Lower leg skin (tissue), 4 donors: ENCODE data around the gene SH2D5. TPM values are rescaled to one million over a fixed set of nuclear protein-coding genes. Genes with fewer than 3 reads are reported as not detected.

Experiments used
- DNase-seq, 2 donors: peaks; one replicate each; pipeline ENCODE4 v3.0.0-alpha.2; 2019; ENCODE audit warnings: low spot score in 2 of 2
- H3K4me3 ChIP-seq: fragments of 200-600 bp; sonication (generic); 2 replicates; pipeline ENCODE4 v1.5.1; 2017; ENCODE audit warnings: mild to moderate bottlenecking, low read depth; ENCODE audit not compliant: poor library complexity, severe bottlenecking
- POLR2A ChIP-seq, 2 donors: fragments of 450-650 bp; IDR thresholded peaks; one replicate each; pipeline ENCODE4 v1.6.1; 2016 to 2017; ENCODE audit warnings: antibody characterized with exemption in 2 of 2, mild to moderate bottlenecking in 1 of 2, moderate library complexity in 1 of 2
- WGBS, 2 donors: methylation state at CpG; one replicate each; pipeline ENCODE4 v1.1.5; 2018; 5-methylcytosine and 5-hydroxymethylcytosine counted together
- intact Hi-C: fragments of 100-400 bp; cut with DNase I; formaldehyde crosslinking; loops from one replicate; pipeline ENCODE4 v1.15.0; 2023; ENCODE audit warnings: low total_unique reads
- total RNA-seq, 4 donors: library from RNA; depleted of rRNA; stranded (reverse); fragments of >200 nt; gene quantifications; one replicate each; pipeline ENCODE4 v1.1.0, GENCODE V29; 2016
- TF ChIP-seq, protein P1 (sequence below), 3 donors: fragments of 450-650 bp; IDR thresholded peaks; one replicate each; pipeline ENCODE4 v1.5.1; 2016; ENCODE audit warnings: antibody characterized with exemption in 3 of 3, mild to moderate bottlenecking in 3 of 3, moderate library complexity in 2 of 3

Gene SH2D5
- total RNA-seq = 1 to 10 TPM in 1 of 4 donors, under 1 TPM in 3; 0.11 to 1.0 (median 0.18) TPM

DNA sequence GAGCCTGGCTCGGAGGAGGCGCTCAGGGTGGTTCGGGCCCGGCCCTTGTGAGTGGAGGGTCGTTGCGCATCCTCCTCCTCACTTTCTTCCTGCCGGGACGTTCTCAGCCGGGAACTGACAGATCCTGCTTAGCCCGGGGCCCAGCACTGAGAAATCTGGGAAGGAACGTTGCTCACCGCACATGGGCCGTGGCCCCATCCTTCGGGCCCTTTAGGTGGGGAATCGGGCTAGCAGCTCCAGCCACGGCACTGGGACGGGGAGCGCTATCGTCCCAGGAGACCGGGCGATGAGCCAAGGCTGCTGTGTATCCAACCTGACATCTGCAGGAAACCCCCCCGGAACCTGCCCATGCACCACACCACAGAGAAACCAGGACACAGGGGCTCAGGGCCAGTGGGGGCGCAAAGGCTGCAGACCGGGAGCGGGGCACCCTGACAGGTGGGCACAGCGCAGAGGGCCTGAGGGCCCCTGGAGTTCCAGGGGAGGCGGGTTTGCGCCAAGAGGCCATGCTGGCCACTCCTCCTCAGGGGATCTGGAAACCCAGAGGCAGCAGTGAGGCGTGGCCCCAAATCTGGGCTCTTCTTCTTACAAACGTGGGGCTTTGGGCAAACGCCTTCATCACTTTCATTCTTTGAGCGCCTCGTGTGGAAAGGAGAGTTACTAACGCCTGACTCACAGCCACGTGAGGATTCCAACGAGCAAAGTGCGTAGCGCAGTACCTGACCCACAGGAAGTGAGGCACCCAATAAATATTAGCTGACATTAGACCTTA is at the start of gene SH2D5:
SH2D5 (minus strand) TSS at position 116 of the 772 bp plus-strand sequence. CDS start 4,659 bp downstream, outside the sequence.
- 1% methylated on average over 37 to 38 of the region's 38 CpGs for WGBS, 2 donors
- DNase-seq = peak; percentile 89 to 96
- intact Hi-C loops = no loop called here
- H3K4me3 ChIP-seq = peak within 1 kb of the TSS; percentile 25
- TF ChIP-seq, protein P1, sequence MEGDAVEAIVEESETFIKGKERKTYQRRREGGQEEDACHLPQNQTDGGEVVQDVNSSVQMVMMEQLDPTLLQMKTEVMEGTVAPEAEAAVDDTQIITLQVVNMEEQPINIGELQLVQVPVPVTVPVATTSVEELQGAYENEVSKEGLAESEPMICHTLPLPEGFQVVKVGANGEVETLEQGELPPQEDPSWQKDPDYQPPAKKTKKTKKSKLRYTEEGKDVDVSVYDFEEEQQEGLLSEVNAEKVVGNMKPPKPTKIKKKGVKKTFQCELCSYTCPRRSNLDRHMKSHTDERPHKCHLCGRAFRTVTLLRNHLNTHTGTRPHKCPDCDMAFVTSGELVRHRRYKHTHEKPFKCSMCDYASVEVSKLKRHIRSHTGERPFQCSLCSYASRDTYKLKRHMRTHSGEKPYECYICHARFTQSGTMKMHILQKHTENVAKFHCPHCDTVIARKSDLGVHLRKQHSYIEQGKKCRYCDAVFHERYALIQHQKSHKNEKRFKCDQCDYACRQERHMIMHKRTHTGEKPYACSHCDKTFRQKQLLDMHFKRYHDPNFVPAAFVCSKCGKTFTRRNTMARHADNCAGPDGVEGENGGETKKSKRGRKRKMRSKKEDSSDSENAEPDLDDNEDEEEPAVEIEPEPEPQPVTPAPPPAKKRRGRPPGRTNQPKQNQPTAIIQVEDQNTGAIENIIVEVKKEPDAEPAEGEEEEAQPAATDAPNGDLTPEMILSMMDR (IDR thresholded peaks at IDR 0.05) = no peak
- no peak for TF ChIP-seq POLR2A (IDR thresholded peaks at IDR 0.05)

DNA sequence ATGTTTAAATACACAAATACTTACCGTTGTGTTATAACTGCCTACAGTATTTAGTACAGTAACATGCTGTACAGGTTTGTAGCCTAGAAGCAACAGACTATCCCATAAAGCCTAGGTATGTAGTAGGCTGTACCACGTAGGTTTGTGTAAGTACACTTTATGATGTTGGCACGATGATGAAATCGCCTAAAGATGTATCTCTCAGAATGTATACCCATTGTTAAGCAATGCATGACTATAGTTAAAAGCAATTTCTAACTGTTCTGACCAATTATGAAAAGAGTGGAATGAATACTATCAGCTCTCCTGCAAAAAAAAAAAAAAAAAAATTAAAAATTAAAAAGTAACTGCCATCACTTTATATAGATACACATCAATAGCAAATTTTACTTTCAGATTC is 43.2 kb upstream of the SH2D5 start:
- TF ChIP-seq, protein P1 (IDR thresholded peaks at IDR 0.05) = no peak
- no peak for TF ChIP-seq POLR2A (IDR thresholded peaks at IDR 0.05)
- no peak overlapping the region for H3K4me3 ChIP-seq
- 89 to 91% methylated on average over 4 of the region's 4 CpGs for WGBS, 2 donors
- no peak for DNase-seq
- intact Hi-C loops = no loop called here

DNA sequence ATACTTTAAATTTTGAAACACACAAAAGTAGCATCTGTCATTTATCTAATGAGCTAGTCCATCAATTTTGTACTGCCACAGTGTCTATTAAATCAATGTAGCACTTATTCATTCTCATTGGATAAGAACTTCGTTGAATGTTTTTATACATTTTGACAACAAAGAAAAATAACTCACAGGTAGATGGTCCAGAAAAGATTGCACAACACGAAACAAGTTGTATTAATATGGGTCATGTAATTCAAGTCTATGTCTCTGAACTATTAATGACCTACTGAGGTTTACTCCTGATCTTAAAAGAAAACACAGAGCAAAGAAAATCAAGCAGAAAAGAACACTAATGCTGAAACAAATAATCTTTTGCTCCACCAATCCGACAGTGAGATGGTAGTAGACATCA is 39.3 kb upstream of the SH2D5 start:
- WGBS, 2 donors = 89 to 93% methylated on average over 3 of the region's 3 CpGs
- DNase-seq = no peak

DNA sequence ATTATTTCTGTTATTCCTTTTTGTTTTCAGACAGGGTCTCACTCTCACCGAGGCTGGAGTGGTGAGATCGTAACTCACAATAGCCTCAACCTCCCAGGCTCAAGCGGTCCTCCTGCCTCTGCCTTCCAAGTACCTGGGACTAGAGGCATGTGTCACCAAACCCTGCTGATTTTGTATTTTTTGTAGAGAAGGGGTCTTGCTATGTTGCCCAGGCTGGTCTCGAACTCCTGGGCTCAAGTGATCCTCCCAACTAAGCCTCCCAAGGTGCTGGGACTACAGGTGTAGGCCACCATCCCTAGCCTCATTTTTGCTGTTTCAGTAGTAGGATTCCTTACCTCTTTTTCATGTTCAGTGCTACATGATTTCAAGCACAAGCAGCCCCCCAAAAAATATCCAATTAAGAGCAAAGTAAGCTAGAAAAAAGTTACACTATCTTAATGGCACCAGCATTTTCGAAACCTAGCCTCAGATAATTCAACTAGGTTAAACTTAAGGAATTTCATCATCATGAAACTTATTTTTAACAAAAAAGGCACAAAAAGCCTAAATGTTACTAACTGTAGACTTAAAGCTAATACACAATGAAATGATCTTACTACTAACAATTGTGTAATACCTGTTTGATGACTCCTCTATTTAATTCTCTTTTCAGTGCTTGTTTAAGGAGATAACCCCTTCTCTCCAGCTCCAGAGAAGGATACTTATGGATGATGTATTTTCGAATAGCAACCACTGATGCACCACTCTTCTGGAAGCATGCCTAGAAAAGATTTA is 38.0 kb upstream of the SH2D5 start:
- H3K4me3 ChIP-seq = no peak overlapping the region
- 94 to 95% methylated on average over 6 of the region's 6 CpGs for WGBS, 2 donors
- intact Hi-C loops = no loop called here
- TF ChIP-seq, protein P1 (IDR thresholded peaks at IDR 0.05) = no peak
- TF ChIP-seq POLR2A (IDR thresholded peaks at IDR 0.05) = no peak
- DNase-seq = no peak

More for the DNA sequence above, 39.3 kb upstream of the SH2D5 start:
- no peak overlapping the region for H3K4me3 ChIP-seq
- TF ChIP-seq, protein P1 (IDR thresholded peaks at IDR 0.05) = no peak
- TF ChIP-seq POLR2A (IDR thresholded peaks at IDR 0.05) = no peak
- intact Hi-C loops = no loop called here

DNA sequence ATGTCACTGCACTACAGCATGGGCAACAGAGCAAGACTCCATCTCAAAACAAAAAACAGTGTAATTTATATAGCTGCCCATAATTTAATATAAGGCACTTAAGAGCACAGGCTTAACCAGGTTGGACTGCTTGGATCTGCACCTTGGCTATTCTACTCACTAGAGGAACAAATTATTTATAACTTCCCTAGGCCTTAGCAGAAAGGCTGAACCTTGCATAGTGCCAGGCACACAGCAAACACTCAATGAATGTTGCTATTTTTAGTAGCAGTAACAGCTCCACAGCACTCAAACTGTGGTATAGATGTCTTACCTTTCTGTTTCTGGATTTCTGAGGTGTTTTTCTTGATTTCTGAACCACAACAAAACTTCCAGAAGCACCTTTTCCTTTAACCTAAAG is 34.8 kb upstream of the SH2D5 start:
- no peak overlapping the region for H3K4me3 ChIP-seq
- intact Hi-C loops = no loop called here
- TF ChIP-seq, protein P1 (IDR thresholded peaks at IDR 0.05) = no peak
- no peak for TF ChIP-seq POLR2A (IDR thresholded peaks at IDR 0.05)
- DNase-seq = no peak
